ENCODE results near the gene HPN.

HPN gene

DNA sequence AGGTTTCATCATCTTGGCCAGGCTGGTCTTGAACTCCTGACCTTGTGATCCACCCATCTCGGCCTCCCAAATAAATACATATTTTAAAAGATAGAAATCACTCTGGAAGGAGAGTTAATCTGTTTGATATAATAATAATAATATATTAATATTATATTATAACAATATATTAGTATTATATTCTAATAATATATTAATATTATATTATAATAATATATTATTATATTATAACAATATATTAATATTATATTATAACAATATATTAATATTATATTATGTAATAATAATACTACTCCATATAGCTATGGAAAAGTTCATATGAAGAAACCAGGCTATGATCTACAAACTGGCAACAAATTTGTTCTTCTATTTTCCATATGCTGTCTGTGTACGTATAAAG lies 16.8 kb downstream of the HPN start:
- TF ChIP-seq, protein P1, sequence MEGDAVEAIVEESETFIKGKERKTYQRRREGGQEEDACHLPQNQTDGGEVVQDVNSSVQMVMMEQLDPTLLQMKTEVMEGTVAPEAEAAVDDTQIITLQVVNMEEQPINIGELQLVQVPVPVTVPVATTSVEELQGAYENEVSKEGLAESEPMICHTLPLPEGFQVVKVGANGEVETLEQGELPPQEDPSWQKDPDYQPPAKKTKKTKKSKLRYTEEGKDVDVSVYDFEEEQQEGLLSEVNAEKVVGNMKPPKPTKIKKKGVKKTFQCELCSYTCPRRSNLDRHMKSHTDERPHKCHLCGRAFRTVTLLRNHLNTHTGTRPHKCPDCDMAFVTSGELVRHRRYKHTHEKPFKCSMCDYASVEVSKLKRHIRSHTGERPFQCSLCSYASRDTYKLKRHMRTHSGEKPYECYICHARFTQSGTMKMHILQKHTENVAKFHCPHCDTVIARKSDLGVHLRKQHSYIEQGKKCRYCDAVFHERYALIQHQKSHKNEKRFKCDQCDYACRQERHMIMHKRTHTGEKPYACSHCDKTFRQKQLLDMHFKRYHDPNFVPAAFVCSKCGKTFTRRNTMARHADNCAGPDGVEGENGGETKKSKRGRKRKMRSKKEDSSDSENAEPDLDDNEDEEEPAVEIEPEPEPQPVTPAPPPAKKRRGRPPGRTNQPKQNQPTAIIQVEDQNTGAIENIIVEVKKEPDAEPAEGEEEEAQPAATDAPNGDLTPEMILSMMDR (IDR thresholded peaks at IDR 0.05; ENCODE audit: low read depth, low read length) = no peak
- in situ Hi-C loops (cut with HindIII; ENCODE audit: low sequenced_read_pairs) = no loop called here
- DNase-seq (ENCODE audit: low read depth, low spot score) = no peak
- H3K4me3 ChIP-seq (ENCODE audit: low read depth, low read length) = no peak overlapping the region

DNA sequence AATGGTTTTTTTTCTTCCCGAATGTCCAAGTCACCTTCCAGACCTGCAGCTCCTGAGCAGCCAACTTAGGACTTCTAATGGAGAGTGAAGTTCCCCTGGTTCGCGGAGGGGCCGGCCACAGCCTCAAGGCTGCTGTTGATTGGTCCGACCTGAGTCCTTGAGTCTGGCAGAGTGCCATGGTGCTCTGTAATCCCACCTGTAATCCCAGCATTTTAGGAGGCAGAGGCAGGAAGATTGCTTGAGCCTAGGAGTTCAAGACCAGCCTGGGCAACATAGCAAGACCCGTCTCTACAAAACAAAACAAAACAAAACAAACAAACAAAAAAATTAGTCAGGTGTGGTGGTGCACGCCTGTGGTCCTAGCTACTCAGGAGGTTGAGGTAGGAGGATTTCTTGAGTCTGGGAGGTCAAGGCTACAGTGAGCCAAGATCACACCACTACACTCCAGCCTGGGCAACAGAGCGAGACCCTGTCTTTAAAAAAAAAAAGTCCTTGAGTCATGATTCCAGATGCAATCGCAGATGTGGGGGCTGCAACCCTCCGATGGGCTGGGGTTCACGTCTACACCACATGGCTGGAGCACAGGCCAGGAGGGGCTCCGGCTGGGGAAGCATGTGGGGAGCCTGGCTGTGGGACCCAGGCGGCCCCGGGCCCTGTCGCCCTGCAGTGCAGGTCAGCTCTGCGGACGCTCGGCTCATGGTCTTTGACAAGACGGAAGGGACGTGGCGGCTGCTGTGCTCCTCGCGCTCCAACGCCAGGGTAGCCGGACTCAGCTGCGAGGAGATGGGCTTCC lies 17.7 kb downstream of the HPN start:
- DNase-seq (ENCODE audit: low read depth, low spot score) = no peak
- TF ChIP-seq, protein P1 (IDR thresholded peaks at IDR 0.05; ENCODE audit: low read depth, low read length) = no peak
- H3K4me3 ChIP-seq (ENCODE audit: low read depth, low read length) = no peak overlapping the region
- in situ Hi-C loops (cut with HindIII; ENCODE audit: low sequenced_read_pairs) = no loop called here

DNA sequence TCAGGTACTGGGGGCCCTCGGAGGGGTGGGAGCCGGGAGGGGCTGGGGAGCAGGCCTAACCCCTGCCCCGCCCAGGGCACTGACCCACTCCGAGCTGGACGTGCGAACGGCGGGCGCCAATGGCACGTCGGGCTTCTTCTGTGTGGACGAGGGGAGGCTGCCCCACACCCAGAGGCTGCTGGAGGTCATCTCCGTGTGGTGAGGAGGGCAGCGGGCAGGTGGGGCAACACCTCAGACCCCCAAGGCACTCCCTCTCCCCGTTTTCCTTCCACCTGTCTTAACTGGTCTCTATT lies 18.2 kb downstream of the HPN start:
- no peak overlapping the region for H3K4me3 ChIP-seq (ENCODE audit: low read depth, low read length)
- TF ChIP-seq, protein P1 (IDR thresholded peaks at IDR 0.05; ENCODE audit: low read depth, low read length) = no peak
- in situ Hi-C loops (cut with HindIII; ENCODE audit: low sequenced_read_pairs) = no loop called here
- no peak for DNase-seq (ENCODE audit: low read depth, low spot score)

DNA sequence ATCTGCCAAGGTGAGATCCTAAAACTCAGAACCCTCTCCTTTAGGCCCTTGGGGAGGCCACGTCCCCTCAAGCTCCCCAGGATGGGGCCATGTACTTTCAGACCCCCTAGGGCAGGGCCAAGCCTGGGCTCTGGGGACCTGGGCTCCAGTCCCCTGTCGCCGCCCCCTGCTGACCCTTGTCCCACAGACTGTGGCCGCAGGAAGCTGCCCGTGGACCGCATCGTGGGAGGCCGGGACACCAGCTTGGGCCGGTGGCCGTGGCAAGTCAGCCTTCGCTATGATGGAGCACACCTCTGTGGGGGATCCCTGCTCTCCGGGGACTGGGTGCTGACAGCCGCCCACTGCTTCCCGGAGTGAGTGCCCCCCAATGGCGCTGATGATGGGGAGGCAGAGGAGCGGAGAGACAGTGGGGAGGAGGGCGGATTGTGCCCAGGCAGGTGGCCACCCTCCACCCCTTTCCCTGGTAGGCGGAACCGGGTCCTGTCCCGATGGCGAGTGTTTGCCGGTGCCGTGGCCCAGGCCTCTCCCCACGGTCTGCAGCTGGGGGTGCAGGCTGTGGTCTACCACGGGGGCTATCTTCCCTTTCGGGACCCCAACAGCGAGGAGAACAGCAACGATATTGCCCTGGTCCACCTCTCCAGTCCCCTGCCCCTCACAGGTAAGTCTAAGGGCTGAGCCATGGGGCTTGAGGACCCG lies 18.8 kb downstream of the HPN start:
- DNase-seq (ENCODE audit: low read depth, low spot score) = no peak
- TF ChIP-seq, protein P1 (IDR thresholded peaks at IDR 0.05; ENCODE audit: low read depth, low read length) = no peak
- no peak overlapping the region for H3K4me3 ChIP-seq (ENCODE audit: low read depth, low read length)
- in situ Hi-C loops (cut with HindIII; ENCODE audit: low sequenced_read_pairs) = no loop called here

DNA sequence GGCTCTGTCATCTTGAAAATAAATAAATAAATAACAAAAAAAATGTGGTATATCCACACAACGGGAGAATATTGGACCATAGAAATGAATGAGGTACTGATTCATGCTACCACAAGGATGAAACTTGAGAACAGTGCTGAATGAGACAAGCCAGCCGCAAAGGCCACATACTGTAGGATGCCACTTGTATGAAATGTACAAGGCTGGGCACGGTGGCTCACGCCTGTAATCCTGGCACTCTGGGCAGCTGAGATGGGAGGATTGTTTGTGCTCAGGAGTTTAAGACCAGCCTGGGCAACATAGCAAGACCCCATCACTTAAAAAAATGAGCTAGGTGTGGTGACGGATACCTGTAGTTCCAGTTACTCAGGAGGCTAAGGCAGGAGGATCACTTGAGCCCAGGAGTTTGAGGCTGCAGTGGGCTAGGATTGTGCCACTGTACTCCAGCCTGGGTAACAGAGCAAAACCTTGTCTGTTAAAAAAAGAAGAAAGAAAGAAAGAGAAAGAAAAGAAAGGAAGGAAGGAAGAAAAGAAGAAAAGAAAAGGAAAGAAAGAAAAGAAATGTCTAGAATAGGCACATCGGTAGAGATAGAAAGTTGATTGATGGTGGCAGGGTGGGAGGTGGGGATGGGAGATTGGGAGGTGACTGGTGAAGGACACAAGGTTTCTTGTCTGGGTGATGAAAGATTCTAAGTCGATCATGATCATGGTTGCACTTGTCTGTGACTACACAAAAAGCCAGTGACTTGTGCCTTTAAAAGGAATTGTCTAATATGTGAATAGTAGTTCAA lies 20.3 kb downstream of the HPN start:
- TF ChIP-seq, protein P1 (IDR thresholded peaks at IDR 0.05; ENCODE audit: low read depth, low read length) = no peak
- in situ Hi-C loops (cut with HindIII; ENCODE audit: low sequenced_read_pairs) = no loop called here
- DNase-seq (ENCODE audit: low read depth, low spot score) = no peak
- no peak overlapping the region for H3K4me3 ChIP-seq (ENCODE audit: low read depth, low read length)

DNA sequence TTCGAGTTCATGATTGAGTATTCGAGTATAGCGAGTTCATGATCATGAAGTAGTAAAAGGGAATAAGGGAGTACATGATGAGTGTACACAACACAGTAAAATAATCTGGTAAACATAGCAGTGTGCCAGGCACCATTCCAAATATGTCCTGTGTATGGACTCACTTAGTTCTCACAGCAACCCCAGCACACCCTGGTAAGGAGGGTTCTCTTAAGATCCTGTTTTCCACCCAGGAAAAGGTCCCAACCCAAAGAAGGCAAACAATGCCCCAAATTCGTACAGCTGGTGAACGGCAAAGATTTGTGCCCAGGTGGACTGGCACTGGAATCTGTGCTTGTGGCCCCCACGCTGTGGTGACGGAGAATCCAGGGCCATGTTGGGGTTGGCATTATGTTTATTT lies 21.4 kb downstream of the HPN start:
- TF ChIP-seq, protein P1 (IDR thresholded peaks at IDR 0.05; ENCODE audit: low read depth, low read length) = no peak
- in situ Hi-C loops (cut with HindIII; ENCODE audit: low sequenced_read_pairs) = no loop called here
- H3K4me3 ChIP-seq (ENCODE audit: low read depth, low read length) = no peak overlapping the region

More for the DNA sequence above, 21.4 kb downstream of the HPN start:
- no peak for DNase-seq (ENCODE audit: low read depth, low spot score)
